NOMO-1 treated with DMSO at 0.1 percent for 48 hours (cell line): ENCODE data around the gene CEMIP.
"Not testable (repeated sequence)": the region's sequence is repeated elsewhere in the genome, so short reads cannot be mapped to it uniquely, and the experiment has no call there.

Source experiments
- DNase-seq: peaks from one replicate; lab custom pipeline; 2025; ENCODE audit not compliant: unreplicated experiment; lab: John Stamatoyannopoulos, UW

The CEMIP gene

GRCh38 chr15:80760960-80761359 is 18.2 kb upstream of the CEMIP start:
- no peak for DNase-seq

DNA sequence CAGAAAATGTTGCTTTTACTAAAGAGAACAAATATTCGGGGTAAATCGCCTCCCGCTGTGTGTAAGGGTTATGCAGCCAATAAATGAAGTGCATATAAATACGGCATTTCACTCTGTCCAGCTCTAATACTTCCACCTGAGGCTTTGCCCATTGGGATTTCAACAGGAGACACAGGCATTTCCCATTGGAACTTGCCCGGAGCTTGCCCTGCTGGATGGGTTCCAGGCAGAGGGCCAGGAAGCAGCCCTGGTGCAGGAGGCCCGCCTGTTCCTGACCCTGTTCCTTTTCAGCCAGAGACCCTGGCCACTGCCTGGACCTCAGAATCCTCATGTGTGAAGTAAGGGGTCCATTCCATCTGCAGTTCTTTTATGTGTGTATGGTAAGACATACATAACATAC is 17.4 kb upstream of the CEMIP start:
- no peak for DNase-seq

DNA sequence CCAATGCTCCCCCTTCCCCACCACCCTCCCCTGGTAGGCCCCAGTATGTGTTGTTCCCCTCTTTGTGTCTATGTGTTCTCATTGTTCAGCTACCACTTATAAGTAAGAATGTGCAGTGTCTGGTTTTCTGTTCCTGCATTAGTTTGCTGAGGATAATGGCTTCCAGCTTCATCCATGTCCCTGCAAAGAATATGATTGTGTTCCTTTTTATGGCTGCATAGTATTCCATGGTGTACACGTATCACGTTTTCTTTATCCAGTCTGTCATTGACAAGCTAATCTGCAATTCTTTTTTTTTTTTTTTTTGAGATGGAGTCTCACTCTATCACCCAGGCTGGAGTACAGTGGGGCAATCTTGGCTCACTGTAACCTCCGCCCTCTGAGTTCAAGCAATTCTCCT is 15.9 kb upstream of the CEMIP start:
- DNase-seq, result not testable (repeated sequence)

- DNase-seq, result no peak
Observed at GRCh38 chr15:80764535-80764934, 14.6 kb upstream of the CEMIP start.

- DNase-seq, result no peak
Observed at GRCh38 chr15:80766275-80766674, 12.9 kb upstream of the CEMIP start.

GRCh38 chr15:80768158-80768557 is 11.0 kb upstream of the CEMIP start:
- no peak for DNase-seq

DNA sequence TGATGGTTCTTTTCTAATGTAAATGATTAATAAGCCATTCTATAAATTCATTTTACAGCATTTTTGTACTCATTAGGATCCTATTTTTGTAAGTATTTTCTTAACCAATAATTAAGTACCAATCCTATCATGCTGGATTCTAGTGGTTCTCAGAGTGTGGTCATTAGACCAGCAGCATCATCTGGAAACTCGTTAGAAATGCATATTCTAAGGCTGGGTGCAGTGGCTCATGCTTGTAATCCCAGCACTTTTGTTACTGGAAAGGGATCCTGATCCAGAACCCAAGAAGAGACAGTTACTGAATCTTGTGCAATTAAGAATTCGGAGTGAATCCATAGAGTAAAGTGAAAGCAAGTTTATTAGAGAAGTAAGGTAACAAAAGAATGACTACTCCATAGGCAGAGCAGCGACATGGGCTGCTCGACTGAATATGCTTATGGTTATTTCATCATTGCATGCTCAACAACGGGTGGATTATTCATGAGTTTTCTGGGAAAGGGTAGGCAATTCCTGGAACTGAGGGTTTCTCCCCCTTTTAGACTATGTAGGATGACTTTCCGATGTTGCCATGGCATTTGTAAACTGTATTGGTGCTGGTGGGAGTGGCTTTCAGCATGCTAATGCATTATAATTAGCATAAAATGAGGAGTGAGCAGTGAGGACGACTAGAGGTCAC is 9.9 kb upstream of the CEMIP start:
- no peak for DNase-seq

GRCh38 chr15:80769829-80770705 is 9.1 kb upstream of the CEMIP start:
- no peak for DNase-seq

DNA sequence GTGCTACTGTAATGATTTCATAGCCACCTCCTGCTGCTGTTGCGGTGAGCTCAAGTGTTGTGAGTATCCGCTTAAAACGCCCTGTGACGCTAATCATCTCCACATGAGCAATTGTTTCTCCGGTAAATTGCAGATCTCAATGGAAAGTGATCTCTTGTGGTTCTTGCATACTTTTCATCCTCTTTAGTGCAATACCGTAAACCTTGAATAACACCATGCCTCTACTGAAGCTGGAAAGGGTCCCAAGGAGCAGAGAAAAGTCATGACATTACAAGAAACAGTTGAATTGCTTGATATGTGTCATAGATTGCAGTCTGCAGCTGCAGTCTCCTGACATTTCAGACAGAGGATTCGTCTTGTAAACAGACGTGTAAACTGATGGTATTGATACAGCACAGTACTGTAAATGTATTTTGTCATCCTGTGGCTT is 6.0 kb upstream of the CEMIP start:
- DNase-seq, result no peak

DNA sequence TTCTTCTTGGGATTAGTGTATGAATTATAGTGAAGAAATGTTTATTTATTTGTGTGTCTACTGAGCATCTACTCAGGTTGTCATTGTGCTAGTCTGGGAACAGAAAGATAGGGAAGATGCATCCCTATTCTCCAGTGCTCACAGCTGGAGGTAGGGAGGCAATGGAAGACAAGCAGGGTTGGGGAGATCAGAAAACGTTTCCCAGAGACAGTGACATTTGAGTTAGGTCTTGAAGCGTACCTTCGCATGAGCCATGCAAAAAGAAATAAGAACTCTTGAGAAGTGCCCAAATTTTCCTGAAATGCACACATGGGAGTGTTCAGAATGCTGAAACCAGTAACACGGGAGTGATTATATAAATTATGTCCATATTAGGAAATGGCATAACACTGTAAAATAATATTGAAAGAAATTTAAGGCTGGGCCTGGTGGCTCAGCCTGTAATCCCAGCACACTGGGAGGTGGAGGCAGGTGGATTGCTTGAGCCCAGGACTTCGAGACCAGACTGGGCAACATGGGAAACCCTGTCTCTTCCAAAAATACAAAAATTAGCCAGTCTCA is 5.3 kb upstream of the CEMIP start:
- DNase-seq, result no peak

GRCh38 chr15:80774486-80774885 is 4.7 kb upstream of the CEMIP start:
- DNase-seq, result no peak

GRCh38 chr15:80775338-80775737 is 3.8 kb upstream of the CEMIP start:
- DNase-seq, result no peak

- DNase-seq, result no peak
Observed at GRCh38 chr15:80776420-80777045, 2.6 kb upstream of the CEMIP start.

GRCh38 chr15:80777137-80777536 is 2.0 kb upstream of the CEMIP start:
- DNase-seq, result peak; percentile 93

DNA sequence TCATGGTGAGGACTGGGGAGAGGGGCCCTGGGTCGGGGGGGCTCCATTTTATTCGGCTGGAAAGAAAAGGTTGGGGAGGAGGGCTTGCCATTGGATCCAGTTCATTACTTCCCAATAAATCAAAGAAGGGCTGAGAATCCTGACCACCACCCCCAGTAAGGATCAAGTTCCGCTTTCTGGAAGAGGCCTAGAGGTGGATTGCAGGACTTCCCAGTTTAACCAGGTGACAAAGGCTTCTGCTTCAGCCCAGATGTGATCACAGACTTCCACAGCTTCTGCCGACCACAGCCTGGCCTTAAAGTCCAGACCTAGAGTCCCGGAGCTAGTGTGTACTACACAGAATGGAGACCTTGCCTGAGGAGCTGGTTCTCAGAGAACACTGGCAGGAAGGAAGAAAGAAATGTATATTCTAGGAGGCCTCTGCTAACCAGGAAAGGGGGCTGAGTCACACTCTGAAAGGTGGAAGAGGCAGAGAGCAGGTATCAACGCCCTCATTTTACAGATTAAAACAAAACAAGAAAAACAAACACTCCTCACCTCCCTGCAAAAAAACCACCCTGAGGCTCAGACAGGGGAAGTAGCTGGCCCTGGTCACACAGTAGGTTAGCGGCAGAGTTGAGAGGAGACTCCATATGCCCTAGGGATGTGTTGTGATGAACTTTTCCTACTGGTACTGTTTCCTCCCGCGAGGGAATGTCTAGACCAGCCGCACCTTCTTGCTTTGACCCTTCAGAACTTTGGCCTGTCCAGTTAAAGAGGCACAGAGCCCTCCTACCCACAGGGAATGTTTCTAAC is 1.1 kb upstream of the CEMIP start:
- no peak for DNase-seq

- no peak for DNase-seq
Observed at GRCh38 chr15:80778621-80778963, 578 bp upstream of the CEMIP start.

GRCh38 chr15:80779658-80780415 is 667 bp downstream of the CEMIP start:
- no peak for DNase-seq

DNA sequence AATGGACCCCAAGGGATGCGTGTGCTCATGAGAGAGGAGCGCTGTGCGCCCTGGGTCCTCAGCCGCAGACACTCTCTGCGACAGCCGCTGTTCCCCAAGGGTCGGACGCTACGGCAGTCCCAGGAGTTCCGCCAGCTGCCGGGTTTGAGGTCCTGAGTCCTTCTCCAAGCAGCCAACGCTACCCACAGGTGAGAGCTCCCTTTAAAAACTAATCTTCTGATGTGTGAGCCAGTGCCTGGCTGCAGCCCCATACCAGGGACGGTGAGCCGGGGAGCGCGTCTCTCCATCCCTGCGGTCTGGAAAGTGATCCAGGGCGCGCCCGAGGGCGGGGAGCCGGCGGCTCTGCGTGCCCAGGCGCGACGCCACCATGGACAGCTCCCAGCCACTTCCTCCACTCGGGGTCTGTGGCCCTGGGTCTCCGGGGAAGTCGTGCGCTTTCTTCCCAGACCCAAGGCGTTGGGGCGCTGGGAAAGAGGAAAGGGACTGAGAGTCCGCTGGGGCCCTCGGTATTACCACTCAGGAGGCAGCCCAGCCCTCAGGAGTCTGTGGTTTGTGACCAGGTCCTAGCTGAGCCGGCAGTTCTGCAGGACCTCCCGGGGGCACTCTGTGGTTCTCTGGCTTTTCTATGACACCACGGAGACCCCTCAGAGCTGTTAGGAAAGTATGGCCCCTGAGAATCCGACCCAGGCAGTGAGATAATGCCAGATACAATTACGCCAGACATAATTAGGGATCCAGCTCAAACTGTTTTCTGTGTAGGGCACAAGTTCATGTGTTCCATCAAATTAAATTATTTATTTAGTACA is 1.4 kb downstream of the CEMIP start:
- peak; percentile 11 for DNase-seq

DNA sequence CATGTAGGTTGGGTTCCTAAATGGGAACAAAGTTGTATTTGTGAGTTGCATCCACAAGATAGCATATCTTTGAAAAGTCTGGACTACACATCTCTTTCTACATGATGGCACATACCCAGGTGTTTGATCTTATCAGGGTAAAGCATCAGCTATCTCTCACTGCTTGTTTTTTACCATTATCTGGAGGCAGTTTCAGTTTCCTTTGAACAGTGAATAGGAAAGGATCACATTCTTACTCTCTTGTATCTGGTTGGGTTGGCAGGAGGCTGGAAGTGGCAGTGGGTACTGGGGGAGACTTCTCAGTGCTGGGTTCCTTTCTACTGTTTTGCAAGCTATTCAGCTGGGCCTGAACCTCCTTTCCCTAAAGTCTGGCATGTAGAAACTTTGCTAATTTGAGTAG is 4.1 kb downstream of the CEMIP start:
- no peak for DNase-seq
